Right ventricle myocardium inferior (tissue), 1 donor: ENCODE measurements around the gene TRIM9. TPM values are rescaled to one million over a fixed set of nuclear protein-coding genes. Genes with fewer than 3 reads are reported as not detected.
"Not testable (repeated sequence)": the region's sequence is repeated elsewhere in the genome, so short reads cannot be mapped to it uniquely, and the experiment has no call there.

Experiments
- ATAC-seq: fragments of 200-7000 bp; cut with Tn5 transposase; one replicate; pipeline ENCODE4 v1.9.1; 2020; ENCODE audit warnings: mild to moderate bottlenecking, moderate library complexity
- DNase-seq: peaks from one replicate; pipeline ENCODE4 v3.0.0; 2021; ENCODE audit errors: missing footprints
- intact Hi-C: fragments of 100-400 bp; cut with DNase I; formaldehyde crosslinking; loops from one replicate; pipeline ENCODE4 v1.11.0; 2022
- total RNA-seq: library from RNA; stranded (reverse); fragmentation: NEBNext Ultra II Directional; extraction: Animal tissue kit (Norgen Biotek cat#: 25700); gene quantifications from one replicate; pipeline ENCODE4 v1.2.1, GENCODE V29; 2021
- donor health status: DM: no; HTN: yes; CAD: no; lungs with severe emphysema.

The TRIM9 gene
- total RNA-seq, 1 donor from 2014 or later = 0.62 TPM

GRCh38 chr14:50984036-50984710 is 110.7 kb downstream of the TRIM9 start:
- DNase-seq (no peak), ATAC-seq (no peak)
- intact Hi-C loops = no loop called here

- DNase-seq = no peak
- no peak for ATAC-seq
- intact Hi-C loops = no loop called here
These were observed 114.7 kb downstream of the TRIM9 start for GRCh38 chr14:50979941-50980850.

- intact Hi-C loops = no loop called here
- DNase-seq (no peak), ATAC-seq (no peak)
These were observed 116.0 kb downstream of the TRIM9 start for GRCh38 chr14:50978888-50979287.

DNA sequence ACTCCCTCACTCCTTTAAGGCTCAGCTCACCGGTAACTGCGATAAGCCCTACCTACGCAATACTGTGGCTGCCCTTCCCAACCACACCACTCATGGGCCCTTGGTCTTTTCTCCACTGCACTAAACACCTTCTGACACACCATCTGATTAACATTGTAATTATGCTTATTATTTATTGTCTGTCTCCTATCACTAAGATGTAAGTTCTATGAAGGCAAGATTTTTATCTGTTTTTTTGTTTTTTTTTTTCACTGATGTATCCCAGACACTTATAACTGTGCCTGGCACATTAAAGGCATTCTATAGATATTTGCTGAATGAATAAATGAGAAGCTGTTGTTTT is 116.4 kb downstream of the TRIM9 start:
- intact Hi-C loops = no loop called here
- no peak for DNase-seq
- no peak for ATAC-seq

DNA sequence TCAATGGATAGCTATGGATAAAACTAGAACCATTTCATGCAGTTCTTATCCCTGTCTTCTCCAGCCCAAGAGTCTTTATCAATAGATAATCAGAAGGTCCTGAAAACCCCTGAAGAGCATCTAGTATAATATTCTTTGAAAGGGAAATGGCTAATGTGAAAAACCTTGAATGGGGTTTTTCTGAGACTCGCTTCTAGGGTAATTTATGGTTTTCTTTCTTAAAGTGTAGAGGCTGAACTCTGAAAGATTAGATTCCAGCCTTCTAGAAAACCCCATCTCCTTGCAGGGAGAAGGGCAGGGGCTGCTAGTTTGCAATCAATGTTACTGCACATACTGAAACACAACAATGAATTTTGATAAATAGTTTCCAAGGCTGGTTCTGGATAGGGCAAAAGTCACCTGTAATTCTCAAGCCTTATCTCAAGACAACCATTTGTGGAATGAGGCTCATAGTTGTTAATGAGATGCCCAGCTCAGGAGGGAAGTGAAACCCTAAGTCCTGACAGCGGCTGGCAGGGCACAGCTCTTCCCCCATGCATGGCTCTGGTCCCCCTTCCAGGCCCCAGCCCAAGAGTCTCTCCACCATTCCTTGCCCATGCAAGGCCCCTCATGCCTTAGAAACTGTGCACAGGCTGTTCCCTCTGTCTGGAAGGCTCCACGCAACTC is 116.9 kb downstream of the TRIM9 start:
- ATAC-seq (no peak), DNase-seq (no peak)
- intact Hi-C loops = no loop called here

- intact Hi-C loops = no loop called here
- DNase-seq (no peak), ATAC-seq (no peak)
These were observed 120.8 kb downstream of the TRIM9 start for GRCh38 chr14:50974118-50974517.

- DNase-seq (no peak), ATAC-seq (no peak)
- intact Hi-C loops = no loop called here
These were observed 122.2 kb downstream of the TRIM9 start for GRCh38 chr14:50972734-50973133.

- ATAC-seq (no peak), DNase-seq (no peak)
- intact Hi-C loops = no loop called here
These were observed 123.8 kb downstream of the TRIM9 start for GRCh38 chr14:50970886-50971781.

DNA sequence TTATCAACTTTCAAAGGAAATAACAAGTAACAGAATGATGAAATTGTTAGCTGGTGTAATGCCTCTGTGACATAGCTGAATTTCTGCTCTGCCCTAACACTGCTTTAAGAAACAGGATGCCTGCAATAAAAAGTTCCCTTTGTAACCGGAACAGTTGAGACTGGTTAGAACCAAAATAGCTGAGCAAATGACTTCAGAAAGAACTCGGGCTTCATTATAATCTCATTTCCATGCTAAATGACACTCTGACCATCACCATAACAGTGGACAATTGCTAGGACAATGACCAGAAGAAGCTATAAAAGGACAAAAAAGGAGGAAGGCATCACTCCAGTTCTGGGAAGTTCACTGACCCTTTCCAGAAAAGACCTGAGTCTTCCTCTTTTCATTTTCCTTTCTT is 127.1 kb downstream of the TRIM9 start:
- DNase-seq (no peak), ATAC-seq (peak; percentile 44)
- intact Hi-C loops = no loop called here

DNA sequence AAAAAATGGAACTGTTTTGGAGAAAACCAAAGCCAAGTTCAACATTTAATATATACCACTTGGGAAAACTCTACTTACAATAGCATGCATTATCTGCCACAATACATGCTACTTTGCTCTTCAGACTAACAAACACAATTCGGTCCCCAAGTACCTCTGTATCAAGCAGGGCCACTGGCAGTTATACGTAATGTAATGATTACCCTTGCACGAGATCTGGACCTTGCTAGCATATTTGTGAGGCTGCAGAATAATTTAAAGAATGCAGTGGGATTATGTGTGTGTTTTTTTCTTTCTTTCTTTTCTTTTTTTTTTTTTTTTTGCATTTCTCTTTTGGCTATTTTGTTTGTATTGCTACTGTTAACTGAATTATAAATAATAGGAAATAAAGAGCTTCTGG is 127.8 kb downstream of the TRIM9 start:
- intact Hi-C loops = no loop called here
- ATAC-seq = no peak
- DNase-seq = no peak

DNA sequence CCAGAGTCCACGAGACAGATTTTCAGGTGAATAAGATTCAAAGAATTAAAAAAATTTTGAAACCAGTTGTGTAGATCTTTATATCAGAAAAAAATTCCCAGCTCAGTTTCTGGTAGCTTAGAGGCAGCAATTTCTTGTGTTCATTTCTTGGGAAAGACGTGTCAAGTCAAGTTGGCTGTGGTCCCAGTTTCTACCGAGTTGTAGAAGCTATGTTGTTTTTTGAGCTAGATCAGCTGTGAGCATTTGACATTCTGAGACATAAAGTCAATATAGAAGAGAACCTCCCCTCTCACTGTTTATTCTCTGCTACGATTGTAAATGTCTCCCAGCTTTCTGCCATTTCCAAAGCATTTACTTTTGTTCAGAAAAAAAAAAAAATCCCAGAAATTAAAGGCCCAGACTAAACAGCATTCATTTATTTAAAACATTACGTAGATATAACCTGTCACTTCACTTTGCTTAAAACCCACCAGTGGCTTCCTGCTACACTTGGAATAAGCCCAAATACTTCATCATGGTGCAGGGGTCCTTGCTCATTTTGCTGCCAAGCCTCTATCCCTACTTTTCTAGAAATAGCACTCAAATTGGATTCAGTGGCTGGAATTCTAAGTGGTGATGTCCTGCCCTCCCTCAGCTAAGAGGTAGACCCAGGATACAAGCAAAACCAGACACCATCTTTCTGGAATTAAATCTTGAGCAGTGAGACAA is 130.1 kb downstream of the TRIM9 start:
- no peak for DNase-seq
- no peak for ATAC-seq
- intact Hi-C loops = no loop called here

DNA sequence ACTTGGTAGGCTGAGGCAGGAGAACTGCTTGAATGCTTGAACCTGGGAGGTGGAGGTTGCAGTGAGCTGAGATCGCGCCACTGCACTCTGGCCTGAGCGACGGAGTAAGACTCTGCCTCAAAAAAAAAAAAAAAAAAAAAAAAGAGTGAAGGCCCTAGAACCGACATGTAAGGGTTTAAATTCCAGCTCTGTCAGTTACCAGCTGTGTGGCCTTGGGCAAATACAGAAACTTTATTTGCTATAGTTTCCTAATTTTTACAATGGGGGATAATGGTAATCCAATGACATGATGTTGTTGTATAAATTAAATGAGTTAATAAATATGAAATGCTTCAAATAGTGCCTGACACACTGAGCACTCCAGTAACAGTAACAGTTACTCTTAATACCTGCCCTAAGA is 131.0 kb downstream of the TRIM9 start:
- intact Hi-C loops = no loop called here
- DNase-seq (no peak), ATAC-seq (no peak)

DNA sequence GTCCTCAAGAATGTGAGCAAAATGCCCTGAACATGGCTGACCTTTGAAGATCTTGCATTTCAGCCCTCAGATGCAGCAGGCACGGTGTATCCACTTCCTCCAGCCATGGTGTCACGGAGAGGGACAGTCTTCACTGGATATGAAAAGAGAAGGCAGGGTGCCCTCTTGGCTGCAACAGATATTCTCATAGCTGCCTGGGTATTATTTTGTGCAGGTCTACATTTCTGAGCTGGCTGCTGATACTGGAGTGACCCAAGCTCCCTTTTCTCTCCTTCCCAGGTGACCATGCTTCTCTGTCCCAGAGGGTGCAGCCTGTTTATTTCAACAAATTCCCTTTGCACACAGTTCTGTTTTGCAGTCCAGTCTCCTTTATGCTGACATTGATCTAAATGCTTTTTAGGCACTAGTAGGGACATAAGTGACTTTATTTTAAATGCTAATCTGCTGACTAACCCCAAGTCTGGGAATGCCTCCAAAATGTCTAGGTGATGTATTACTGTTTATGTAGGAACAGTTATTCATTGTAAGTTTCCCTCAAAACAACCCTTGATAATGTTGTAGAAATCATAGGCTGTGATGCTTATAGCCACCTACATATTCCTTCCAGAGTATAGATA is 133.2 kb downstream of the TRIM9 start:
- intact Hi-C loops = no loop called here
- DNase-seq = no peak
- no peak for ATAC-seq

DNA sequence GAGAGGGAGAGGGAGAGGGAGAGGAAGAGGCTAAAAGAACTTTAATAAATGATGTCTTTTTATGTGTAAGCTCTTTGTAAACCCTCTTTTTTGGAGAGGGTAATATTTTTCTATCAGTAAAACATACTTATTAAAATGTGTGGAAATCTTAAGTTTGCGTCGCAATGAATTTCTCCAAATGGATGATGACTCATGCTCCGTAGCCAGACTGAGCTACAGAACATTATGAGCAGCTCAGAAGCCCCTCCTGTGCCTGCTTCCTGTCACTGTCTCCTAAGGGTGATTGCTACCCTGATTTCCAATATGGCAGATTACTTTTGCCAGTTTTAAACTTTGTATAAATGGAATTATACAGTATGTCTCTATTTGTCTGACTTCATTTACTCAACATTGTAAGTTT is 137.6 kb downstream of the TRIM9 start:
- DNase-seq = no peak
- ATAC-seq = no peak
- intact Hi-C loops = loop anchor here (10.0 kb wide), 1 partner anchor 138 kb away; the partner anchor contains the start of gene TRIM9

DNA sequence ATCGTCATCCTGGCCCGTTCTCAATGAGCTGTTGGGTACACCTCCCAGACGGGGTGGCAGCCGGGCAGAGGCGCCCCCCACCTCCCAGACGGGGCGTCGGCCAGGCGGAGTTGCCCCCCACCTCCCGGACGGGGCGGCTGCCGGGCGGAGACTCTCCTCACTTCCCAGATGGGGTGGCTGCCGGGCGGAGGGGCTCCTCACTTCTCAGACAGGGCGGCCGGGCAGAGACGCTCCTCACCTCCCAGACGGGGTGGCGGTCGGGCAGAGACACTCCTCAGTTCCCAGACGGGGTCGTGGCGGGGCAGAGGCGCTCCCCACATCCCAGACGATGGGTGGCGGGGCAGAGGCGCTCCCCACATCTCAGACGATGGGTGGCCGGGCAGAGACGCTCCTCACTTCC is 138.5 kb downstream of the TRIM9 start:
- not testable (repeated sequence) for ATAC-seq, DNase-seq
- intact Hi-C loops = loop anchor here (10.0 kb wide), 1 partner anchor 138 kb away; the partner anchor contains the start of gene TRIM9

DNA sequence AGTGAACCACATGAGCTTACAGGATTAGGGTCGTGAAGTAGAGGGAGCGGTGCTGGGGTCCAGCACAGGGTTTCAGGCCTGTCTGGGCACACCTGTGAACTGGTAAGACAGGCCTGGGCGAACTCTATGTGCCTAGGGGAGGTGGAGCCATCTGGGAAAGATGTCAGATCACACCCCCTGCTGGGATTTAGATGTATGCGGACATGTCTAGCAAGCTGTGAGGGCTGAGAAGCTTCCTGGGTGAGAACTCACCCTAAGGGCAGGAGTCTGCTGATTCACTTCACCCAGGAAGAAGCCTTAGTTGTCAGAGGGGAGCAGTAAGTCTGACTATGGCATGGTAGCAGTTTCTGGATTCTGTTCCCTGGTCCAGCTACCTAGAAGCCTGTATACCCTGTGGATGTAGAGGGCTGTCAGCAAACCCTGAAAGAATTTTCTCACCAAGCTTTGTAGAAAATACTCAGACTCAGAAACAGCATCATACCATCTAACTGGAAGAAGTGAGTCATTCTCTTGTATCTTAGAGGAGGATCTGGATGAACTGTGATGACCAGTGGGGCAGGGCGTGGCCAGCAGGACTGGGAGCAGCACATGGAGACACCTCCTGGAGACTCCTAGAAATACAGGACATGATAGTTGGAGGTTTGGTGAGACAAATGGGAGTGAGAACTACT is 139.4 kb downstream of the TRIM9 start:
- no peak for ATAC-seq
- intact Hi-C loops = loop anchor here (1.0 to 10.0 kb wide), 2 partner anchors 139 to 264 kb away; partner anchors contain the start of gene TRIM9
- DNase-seq = peak; percentile 79

DNA sequence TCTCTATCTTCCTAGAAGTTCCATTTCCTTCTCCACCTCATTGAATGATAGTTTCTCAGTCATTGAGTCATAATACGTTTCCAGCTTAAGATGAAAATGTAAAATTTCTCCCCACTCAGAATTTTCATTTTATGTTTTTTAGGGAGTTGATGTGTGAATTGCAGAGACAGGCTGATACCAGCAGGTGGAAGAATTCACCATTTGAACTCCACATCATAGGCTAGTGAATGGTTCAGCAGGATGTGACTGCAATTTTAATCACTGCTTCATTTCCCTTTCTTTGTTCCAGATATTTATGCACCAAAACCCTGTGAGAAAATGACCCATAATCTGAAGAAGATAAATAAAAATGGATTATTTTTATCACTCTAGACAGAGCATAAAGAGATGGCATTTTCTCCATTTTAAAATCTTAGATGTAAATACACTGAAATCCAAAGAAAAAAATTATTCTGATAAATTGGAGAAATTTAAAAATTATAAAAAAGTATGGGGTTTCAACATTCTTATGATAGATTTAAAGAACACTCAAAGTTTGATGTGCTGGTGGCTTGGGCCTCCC is 140.0 kb downstream of the TRIM9 start:
- no peak for DNase-seq
- ATAC-seq = peak; percentile 69
- intact Hi-C loops = loop anchor here (1.0 to 10.0 kb wide), 2 partner anchors 140 to 264 kb away; partner anchors contain the start of gene TRIM9
